HK-2 (cell line): ENCODE results near the gene CACHD1.

Experiments
- DNase-seq: peaks from one replicate; pipeline ENCODE4 v3.0.0-alpha.2; 2018; ENCODE audit not compliant: unreplicated experiment

Gene CACHD1

GRCh38 chr1:64654519-64655341 lies 184.8 kb downstream of the CACHD1 start:
- no peak for DNase-seq

GRCh38 chr1:64655861-64656260 lies 185.9 kb downstream of the CACHD1 start:
- DNase-seq = no peak

- no peak for DNase-seq
Measured at GRCh38 chr1:64659478-64660138, 189.7 kb downstream of the CACHD1 start.

- no peak for DNase-seq
Measured at GRCh38 chr1:64663668-64664067, 193.7 kb downstream of the CACHD1 start.

GRCh38 chr1:64664299-64664698 lies 194.4 kb downstream of the CACHD1 start:
- DNase-seq = no peak

GRCh38 chr1:64669098-64669675 lies 199.3 kb downstream of the CACHD1 start:
- no peak for DNase-seq

- no peak for DNase-seq
Measured at GRCh38 chr1:64675718-64676345, 205.9 kb downstream of the CACHD1 start.

- no peak for DNase-seq
Measured at GRCh38 chr1:64676386-64676785, 206.5 kb downstream of the CACHD1 start.

GRCh38 chr1:64677532-64677931 lies 207.6 kb downstream of the CACHD1 start:
- no peak for DNase-seq

- DNase-seq = no peak
Measured at GRCh38 chr1:64678366-64678765, 208.4 kb downstream of the CACHD1 start.

- no peak for DNase-seq
Measured at GRCh38 chr1:64679177-64679576, 209.2 kb downstream of the CACHD1 start.

- DNase-seq = no peak
Measured at GRCh38 chr1:64680599-64680998, 210.7 kb downstream of the CACHD1 start.

- DNase-seq = no peak
Measured at GRCh38 chr1:64681043-64681442, 211.1 kb downstream of the CACHD1 start.

- no peak for DNase-seq
Measured at GRCh38 chr1:64683419-64683818, 213.5 kb downstream of the CACHD1 start.

- no peak for DNase-seq
Measured at GRCh38 chr1:64685217-64685616, 215.3 kb downstream of the CACHD1 start.

- no peak for DNase-seq
Measured at GRCh38 chr1:64685765-64686341, 215.9 kb downstream of the CACHD1 start.

- peak; percentile 18 for DNase-seq
Measured at GRCh38 chr1:64686828-64687724, 217.1 kb downstream of the CACHD1 start.

GRCh38 chr1:64687725-64688327 lies 217.9 kb downstream of the CACHD1 start:
- DNase-seq = no peak

GRCh38 chr1:64691626-64692025 lies 221.7 kb downstream of the CACHD1 start:
- DNase-seq = no peak

GRCh38 chr1:64692911-64693310 lies 223.0 kb downstream of the CACHD1 start:
- DNase-seq = no peak

GRCh38 chr1:64693406-64693805 lies 223.5 kb downstream of the CACHD1 start:
- no peak for DNase-seq
